Mucosa of stomach (tissue), 1 donor: ENCODE results near the gene ADAMTS12.

Experiments
- H3K27me3 ChIP-seq: one replicate; pipeline ENCODE4 v1.7.0; 2013; ENCODE audit warnings: mild to moderate bottlenecking, low read length; ENCODE audit not compliant: control insufficient read depth, insufficient read depth
- H3K36me3 ChIP-seq: one replicate; pipeline ENCODE4 v1.7.0; 2013; ENCODE audit warnings: low read length; ENCODE audit not compliant: control insufficient read depth, insufficient read depth
- H3K4me1 ChIP-seq: one replicate; pipeline ENCODE4 v1.7.0; 2013; ENCODE audit warnings: mild to moderate bottlenecking, low read length; ENCODE audit not compliant: control insufficient read depth, insufficient read depth
- H3K4me3 ChIP-seq: one replicate; pipeline ENCODE4 v1.7.0; 2013; ENCODE audit warnings: low read length
- H3K9ac ChIP-seq: one replicate; pipeline ENCODE4 v1.7.0; 2013; ENCODE audit warnings: mild to moderate bottlenecking, low read length, moderate library complexity
- H3K9me3 ChIP-seq: one replicate; pipeline ENCODE4 v1.7.0; 2013; ENCODE audit warnings: mild to moderate bottlenecking, low read length, moderate library complexity; ENCODE audit not compliant: control insufficient read depth
- donor health status: Pancreatic carcinoma.

The ADAMTS12 gene

DNA sequence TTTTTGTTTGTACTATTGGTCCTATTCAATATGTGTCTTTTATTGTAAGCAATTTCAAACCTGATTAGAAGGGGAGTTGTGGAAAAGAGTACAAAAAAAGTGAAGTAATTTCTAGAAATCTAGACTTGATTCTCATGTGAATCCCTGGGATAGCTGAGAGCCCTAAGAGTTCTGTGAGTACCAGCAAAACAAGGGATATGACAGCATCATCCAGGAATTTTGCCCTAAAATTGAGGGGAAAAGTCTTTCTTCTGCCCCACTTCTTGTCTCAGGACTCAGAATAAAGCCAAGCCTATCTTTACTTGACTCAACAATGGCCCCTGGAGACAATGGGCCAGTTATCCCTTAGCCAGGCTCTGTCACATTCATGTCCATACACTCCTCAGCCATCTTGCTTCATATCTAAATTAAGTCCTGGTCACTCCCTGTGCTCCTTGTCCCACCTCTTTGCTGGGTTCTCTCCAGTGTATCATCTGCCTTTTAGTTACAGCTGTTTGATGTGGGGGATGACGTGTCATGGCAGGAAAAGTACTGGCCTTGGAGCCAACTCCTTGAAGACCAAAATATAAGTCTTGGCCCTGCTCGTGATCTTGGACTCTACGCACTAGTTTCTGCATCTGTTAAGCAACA is 81.2 kb downstream of the ADAMTS12 start:
- no peak overlapping the region for H3K9ac ChIP-seq
- no peaks in the 10 kb centered on the region for H3K27me3 ChIP-seq
- no peak overlapping the region for H3K4me3 ChIP-seq
- H3K9me3 ChIP-seq: no peaks in the 10 kb centered on the region
- no peaks in the 10 kb centered on the region for H3K4me1 ChIP-seq
- no peaks in the 10 kb centered on the region for H3K36me3 ChIP-seq

DNA sequence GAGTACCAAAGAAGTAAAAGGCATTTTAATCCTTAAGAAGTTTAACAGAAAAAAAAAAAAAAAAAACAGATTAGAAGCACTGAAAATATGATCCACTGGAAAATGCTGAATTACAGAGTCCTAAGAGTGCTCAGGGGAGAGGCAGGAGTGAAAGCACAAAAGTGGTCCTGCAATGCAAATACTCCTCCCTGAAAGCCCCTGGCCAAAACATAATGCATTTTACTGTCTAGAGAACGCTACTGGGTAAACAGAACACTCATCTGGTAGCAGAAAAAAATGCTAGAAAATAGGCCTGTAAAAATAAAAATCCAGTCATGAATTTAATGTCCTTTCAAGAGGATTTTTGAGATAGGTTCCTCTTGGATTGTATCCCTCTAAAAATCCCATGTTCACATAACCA is 81.9 kb downstream of the ADAMTS12 start:
- Histone ChIP-seq H3K9ac (no peak overlapping the region), H3K4me3 (no peak overlapping the region), H3K36me3 (no peaks in the 10 kb centered on the region), H3K9me3 (no peaks in the 10 kb centered on the region), H3K27me3 (no peaks in the 10 kb centered on the region), H3K4me1 (no peaks in the 10 kb centered on the region)

DNA sequence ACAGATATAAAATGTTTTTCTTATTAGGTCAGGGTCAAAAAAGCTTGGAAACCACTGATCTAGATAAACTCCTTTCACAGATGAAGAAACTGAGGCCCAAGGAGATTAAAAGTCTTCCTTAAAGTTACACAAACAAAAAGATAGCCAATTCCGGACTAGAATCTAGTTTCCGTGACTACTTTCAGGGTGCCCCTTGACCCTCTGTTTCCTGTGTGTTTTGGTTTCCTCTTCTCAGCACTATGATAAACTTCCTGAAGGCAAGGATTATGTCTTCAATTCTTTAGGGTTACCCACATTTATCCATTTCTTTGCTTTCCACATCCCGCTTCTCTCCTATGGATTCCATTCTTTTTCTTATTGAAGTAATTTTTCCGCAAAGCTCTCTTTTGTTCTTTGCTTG is 83.1 kb downstream of the ADAMTS12 start:
- Histone ChIP-seq H3K36me3 (no peaks in the 10 kb centered on the region), H3K4me1 (no peaks in the 10 kb centered on the region), H3K27me3 (no peaks in the 10 kb centered on the region), H3K9me3 (no peaks in the 10 kb centered on the region), H3K4me3 (no peak overlapping the region), H3K9ac (no peak overlapping the region)

- no peaks in the 10 kb centered on the region for H3K9me3 ChIP-seq
- H3K4me1 ChIP-seq: no peaks in the 10 kb centered on the region
- no peaks in the 10 kb centered on the region for H3K27me3 ChIP-seq
- no peak overlapping the region for H3K9ac ChIP-seq
- H3K4me3 ChIP-seq: no peak overlapping the region
- H3K36me3 ChIP-seq: no peaks in the 10 kb centered on the region
These were observed 84.0 kb downstream of the ADAMTS12 start for GRCh38 chr5:33807771-33808170.

- Histone ChIP-seq H3K9me3 (no peaks in the 10 kb centered on the region), H3K4me3 (no peak overlapping the region), H3K36me3 (no peaks in the 10 kb centered on the region), H3K27me3 (no peaks in the 10 kb centered on the region), H3K9ac (no peak overlapping the region), H3K4me1 (no peaks in the 10 kb centered on the region)
These were observed 84.9 kb downstream of the ADAMTS12 start for GRCh38 chr5:33806738-33807442.

GRCh38 chr5:33801292-33801691 is 90.5 kb downstream of the ADAMTS12 start:
- Histone ChIP-seq H3K27me3 (no peaks in the 10 kb centered on the region), H3K36me3 (no peaks in the 10 kb centered on the region), H3K4me3 (no peak overlapping the region), H3K9ac (no peak overlapping the region), H3K4me1 (no peaks in the 10 kb centered on the region), H3K9me3 (no peaks in the 10 kb centered on the region)

GRCh38 chr5:33800241-33800950 is 91.4 kb downstream of the ADAMTS12 start:
- H3K9me3 ChIP-seq: no peaks in the 10 kb centered on the region
- no peaks in the 10 kb centered on the region for H3K36me3 ChIP-seq
- no peak overlapping the region for H3K9ac ChIP-seq
- no peaks in the 10 kb centered on the region for H3K27me3 ChIP-seq
- no peaks in the 10 kb centered on the region for H3K4me1 ChIP-seq
- H3K4me3 ChIP-seq: no peak overlapping the region

DNA sequence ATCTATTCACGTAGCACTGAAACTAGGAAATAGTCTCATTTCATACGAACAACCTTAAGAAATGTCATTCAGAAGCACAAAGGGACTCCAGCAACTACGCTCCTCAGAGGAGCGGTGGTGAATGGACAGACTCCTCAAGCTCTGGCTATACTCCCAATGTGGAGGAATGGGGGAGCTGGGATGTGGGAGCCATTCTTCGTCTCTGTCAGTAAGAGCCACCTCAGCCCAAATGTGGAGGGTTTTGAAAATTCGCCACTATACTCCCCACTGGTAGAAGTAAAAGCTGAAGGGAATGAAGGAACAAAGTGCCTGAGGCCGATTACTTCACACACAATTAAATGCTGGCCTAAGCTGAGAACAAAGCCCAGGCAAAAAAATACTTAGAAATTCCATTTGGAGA is 96.3 kb downstream of the ADAMTS12 start:
- H3K36me3 ChIP-seq: no peaks in the 10 kb centered on the region
- H3K9me3 ChIP-seq: no peaks in the 10 kb centered on the region
- no peak overlapping the region for H3K4me3 ChIP-seq
- no peaks in the 10 kb centered on the region for H3K27me3 ChIP-seq
- H3K9ac ChIP-seq: no peak overlapping the region
- H3K4me1 ChIP-seq: no peaks in the 10 kb centered on the region

DNA sequence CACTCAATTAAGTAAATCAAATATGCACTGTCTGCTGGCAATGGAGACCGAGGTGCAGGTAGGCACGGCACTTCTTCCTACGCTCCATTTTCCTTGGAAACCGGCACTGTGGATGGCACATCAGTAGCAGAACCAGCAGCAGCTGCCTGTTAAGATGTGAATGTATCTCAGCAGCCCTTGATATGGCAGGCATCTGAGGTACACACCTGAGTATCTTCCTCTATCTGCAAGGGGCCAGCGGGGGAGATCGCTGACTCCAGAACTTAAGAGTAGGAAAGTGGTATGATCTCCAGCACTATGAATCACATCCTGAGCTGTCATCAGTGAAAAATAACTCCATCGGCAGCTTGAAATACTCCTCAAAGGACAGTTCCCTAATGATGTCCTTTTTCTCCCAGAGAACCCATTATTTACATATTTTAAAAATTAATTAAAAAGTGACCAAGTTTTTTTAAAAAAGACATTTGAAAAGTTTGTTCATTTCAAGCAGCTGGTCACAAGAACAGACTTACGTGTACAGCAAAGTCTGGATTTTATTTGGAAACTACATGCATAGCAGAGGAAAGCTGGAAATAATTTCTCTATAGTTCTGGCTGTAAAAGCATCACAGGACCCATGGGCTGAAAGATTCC is 97.1 kb downstream of the ADAMTS12 start:
- H3K36me3 ChIP-seq: no peaks in the 10 kb centered on the region
- no peaks in the 10 kb centered on the region for H3K9me3 ChIP-seq
- no peak overlapping the region for H3K9ac ChIP-seq
- H3K4me3 ChIP-seq: no peak overlapping the region
- no peaks in the 10 kb centered on the region for H3K27me3 ChIP-seq
- H3K4me1 ChIP-seq: no peaks in the 10 kb centered on the region

DNA sequence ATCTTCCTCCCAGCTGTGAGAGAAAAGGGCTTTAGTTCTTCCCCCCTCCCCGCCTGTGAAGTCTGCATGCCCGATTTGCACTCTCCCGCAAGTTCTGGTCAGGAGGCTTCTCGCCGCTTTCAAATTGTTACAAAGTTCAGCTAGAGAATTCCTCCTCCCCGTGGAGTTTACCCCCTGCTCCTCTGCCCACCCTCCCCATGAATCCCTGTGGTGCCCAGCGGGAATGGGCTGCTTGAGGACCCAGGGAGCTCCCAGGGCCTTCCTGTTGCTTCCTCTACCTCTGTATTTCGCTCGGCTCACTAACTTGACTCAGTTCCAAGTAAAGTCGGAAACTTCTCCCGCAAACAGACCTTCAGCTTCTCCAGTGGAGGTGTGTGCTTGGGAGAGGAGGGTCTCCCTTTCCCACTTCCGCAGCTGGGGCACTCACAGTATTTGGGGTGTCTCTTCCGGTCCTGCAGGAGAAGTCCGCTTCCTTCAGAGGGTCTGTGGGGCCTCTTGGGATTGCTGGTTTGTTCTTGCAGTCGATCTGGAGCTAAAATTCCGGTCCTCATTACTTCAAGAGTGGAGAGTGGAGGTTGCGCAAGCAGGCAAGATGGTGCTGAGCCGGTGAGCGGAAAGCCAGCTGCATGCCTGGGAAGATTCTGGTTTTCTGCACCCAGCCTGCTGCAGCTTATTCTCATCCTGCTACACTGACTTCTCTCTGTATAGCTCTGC is 97.8 kb downstream of the ADAMTS12 start:
- H3K4me3 ChIP-seq: no peak overlapping the region
- no peak overlapping the region for H3K9ac ChIP-seq
- no peaks in the 10 kb centered on the region for H3K36me3 ChIP-seq
- no peaks in the 10 kb centered on the region for H3K27me3 ChIP-seq
- H3K9me3 ChIP-seq: no peaks in the 10 kb centered on the region
- no peaks in the 10 kb centered on the region for H3K4me1 ChIP-seq

DNA sequence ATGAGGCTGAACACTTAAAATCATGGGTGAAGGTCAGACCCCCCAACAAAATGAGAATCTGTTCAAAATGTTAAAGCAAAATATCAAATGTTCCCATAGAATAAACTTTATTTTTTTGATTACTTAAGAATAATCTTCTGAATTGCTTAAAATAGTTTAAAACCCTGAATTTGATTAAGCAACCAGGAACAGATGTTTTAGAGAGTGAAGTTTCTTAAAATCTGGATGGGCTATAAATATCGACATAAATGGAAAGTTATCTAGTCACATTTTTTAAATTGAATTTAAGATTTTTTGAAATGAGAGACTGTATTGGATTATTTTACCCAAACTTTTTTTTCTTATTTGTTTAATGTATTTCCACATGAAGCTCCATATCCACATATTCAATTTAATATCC is 98.5 kb downstream of the ADAMTS12 start:
- Histone ChIP-seq H3K27me3 (no peaks in the 10 kb centered on the region), H3K36me3 (no peaks in the 10 kb centered on the region), H3K4me1 (no peaks in the 10 kb centered on the region), H3K4me3 (no peak overlapping the region), H3K9ac (no peak overlapping the region), H3K9me3 (no peaks in the 10 kb centered on the region)
